ENCODE results near the gene ANKRD50.

The ANKRD50 gene

DNA sequence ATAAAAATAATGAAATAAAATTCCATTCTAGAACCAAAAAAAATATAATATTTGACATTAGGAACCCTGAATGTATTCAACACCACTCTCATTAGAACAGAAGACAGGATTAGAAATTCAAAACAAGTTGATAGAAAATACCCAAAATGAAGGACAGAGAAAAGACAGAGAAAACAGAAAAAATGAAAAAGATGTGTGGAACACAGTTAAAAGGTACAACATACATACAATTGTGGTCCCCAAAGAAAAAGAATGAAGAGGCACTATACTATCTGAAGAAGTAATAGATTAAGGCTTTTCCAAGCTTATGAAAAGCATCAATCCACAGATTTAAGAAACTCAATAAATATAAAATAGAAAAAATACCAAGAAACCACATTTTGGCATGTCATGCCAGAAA is 16.4 kb downstream of the ANKRD50 start:
- H3K27me3 ChIP-seq (replicated peaks; ENCODE audit: insufficient read depth, low read length) = no peaks in the 10 kb centered on the region
- H3K27ac ChIP-seq (ENCODE audit: low read length) = no peak overlapping the region
- no peaks in the 10 kb centered on the region for H4K20me1 ChIP-seq (ENCODE audit: insufficient read depth, low read length)
- no peaks in the 10 kb centered on the region for H3K4me1 ChIP-seq (ENCODE audit: low read length)
- no peak overlapping the region for H3K4me2 ChIP-seq (ENCODE audit: low read depth, low read length)
- no peak overlapping the region for H3K9ac ChIP-seq (ENCODE audit: low read length)
- H3F3A ChIP-seq (ENCODE audit: insufficient read depth, low read length) = no peaks in the 10 kb centered on the region
- TF ChIP-seq EZH2 (optimal IDR thresholded peaks at IDR 0.05; ENCODE audit: low read depth, low read length) (no peak), EZH2phosphoT487 (IDR thresholded peaks at IDR 0.05; ENCODE audit: low read length) (no peak), CTCF (IDR thresholded peaks at IDR 0.05; ENCODE audit: low read length) (no peak)
- H3K9me2 ChIP-seq (replicated peaks; ENCODE audit: insufficient read depth, low read length) = no peaks in the 10 kb centered on the region
- H3K36me3 ChIP-seq (replicated peaks; ENCODE audit: insufficient read depth, low read length) = no peaks in the 10 kb centered on the region
- 0 out of 2 replicates have a peak, but pooled peaks cover 3% of the 10 kb centered on the region for H3K79me2 ChIP-seq (ENCODE audit: low read length)
- H2AFZ ChIP-seq (ENCODE audit: low read length) = no peak overlapping the region
- no peak for DNase-seq
- no peak overlapping the region for H3K4me3 ChIP-seq (ENCODE audit: low read length)
- H3K9me3 ChIP-seq (replicated peaks; ENCODE audit: insufficient read depth, low read length) = no peaks in the 10 kb centered on the region

DNA sequence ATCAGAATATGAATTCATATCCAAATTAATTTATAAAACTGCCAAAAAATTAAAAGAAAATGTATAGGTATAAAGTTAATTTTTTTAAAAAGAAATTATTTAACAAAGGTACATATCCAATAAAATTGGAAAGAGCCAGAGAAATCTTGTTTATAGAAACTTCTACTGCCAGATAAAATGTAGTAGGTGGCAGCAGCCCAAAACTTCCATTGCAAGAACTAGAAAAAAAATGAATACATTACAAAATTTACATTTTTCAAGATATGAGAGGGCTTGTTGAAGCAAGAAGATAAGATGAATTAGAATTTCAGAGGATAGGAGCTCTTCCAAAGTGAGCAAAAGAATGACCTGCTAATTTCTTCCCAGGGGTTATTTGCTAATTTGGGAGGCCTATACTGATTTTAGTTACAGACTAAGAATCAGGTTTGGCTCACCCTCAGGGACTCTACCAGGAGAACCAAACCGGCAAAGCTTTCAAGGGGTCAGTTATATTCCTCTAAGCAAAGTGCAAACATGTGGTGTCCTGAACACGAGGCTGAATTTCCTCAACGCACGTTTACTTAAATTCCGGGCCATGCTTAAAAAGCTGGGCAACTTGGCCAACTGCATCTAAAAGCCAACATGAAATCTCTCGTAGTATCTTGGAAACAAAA is 17.5 kb downstream of the ANKRD50 start:
- no peaks in the 10 kb centered on the region for H3K4me1 ChIP-seq (ENCODE audit: low read length)
- DNase-seq = no peak
- TF ChIP-seq CTCF (IDR thresholded peaks at IDR 0.05; ENCODE audit: low read length) (no peak), EZH2 (optimal IDR thresholded peaks at IDR 0.05; ENCODE audit: low read depth, low read length) (no peak), EZH2phosphoT487 (IDR thresholded peaks at IDR 0.05; ENCODE audit: low read length) (no peak)
- no peak overlapping the region for H3K4me2 ChIP-seq (ENCODE audit: low read depth, low read length)
- no peak overlapping the region for H2AFZ ChIP-seq (ENCODE audit: low read length)
- no peaks in the 10 kb centered on the region for H3K36me3 ChIP-seq (replicated peaks; ENCODE audit: insufficient read depth, low read length)
- H3K9me3 ChIP-seq (replicated peaks; ENCODE audit: insufficient read depth, low read length) = no peaks in the 10 kb centered on the region
- H4K20me1 ChIP-seq (ENCODE audit: insufficient read depth, low read length) = no peaks in the 10 kb centered on the region
- H3K9me2 ChIP-seq (replicated peaks; ENCODE audit: insufficient read depth, low read length) = no peaks in the 10 kb centered on the region
- H3K27ac ChIP-seq (ENCODE audit: low read length) = no peak overlapping the region
- 0 out of 2 replicates have a peak, but pooled peaks cover 3% of the 10 kb centered on the region for H3K79me2 ChIP-seq (ENCODE audit: low read length)
- H3F3A ChIP-seq (ENCODE audit: insufficient read depth, low read length) = no peaks in the 10 kb centered on the region
- H3K4me3 ChIP-seq (ENCODE audit: low read length) = no peak overlapping the region
- H3K9ac ChIP-seq (ENCODE audit: low read length) = no peak overlapping the region
- H3K27me3 ChIP-seq (replicated peaks; ENCODE audit: insufficient read depth, low read length) = no peaks in the 10 kb centered on the region

DNA sequence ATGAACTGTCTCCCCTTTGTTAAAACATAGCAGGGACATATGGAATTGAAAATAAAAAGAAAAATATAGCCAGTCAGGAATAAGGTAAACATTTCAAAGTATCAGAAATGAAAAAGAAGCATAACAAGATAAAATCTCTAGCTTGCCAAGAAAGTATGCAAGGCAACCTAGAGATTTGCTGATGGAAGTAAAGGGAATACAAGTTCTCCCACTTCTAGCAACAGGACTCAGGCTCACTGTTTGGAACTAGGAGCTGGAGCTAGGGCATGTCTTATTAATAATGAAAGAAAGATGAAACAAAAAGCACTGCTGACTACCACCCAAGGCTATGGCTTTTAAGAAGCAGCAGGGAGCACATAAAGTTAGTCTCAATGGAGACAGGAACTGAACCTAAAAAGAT is 18.2 kb downstream of the ANKRD50 start:
- Histone ChIP-seq H3K9me3 (replicated peaks; ENCODE audit: insufficient read depth, low read length) (no peaks in the 10 kb centered on the region), H3K4me2 (ENCODE audit: low read depth, low read length) (no peak overlapping the region), H3K4me1 (ENCODE audit: low read length) (no peaks in the 10 kb centered on the region), H3F3A (ENCODE audit: insufficient read depth, low read length) (no peaks in the 10 kb centered on the region), H3K9me2 (replicated peaks; ENCODE audit: insufficient read depth, low read length) (no peaks in the 10 kb centered on the region), H3K36me3 (replicated peaks; ENCODE audit: insufficient read depth, low read length) (no peaks in the 10 kb centered on the region), H3K79me2 (ENCODE audit: low read length) (0 out of 2 replicates have a peak, but pooled peaks cover 3% of the 10 kb centered on the region), H4K20me1 (ENCODE audit: insufficient read depth, low read length) (no peaks in the 10 kb centered on the region), H3K4me3 (ENCODE audit: low read length) (no peak overlapping the region), H3K27me3 (replicated peaks; ENCODE audit: insufficient read depth, low read length) (no peaks in the 10 kb centered on the region), H3K9ac (ENCODE audit: low read length) (no peak overlapping the region), H2AFZ (ENCODE audit: low read length) (no peak overlapping the region), H3K27ac (ENCODE audit: low read length) (no peak overlapping the region)
- no peak for TF ChIP-seq CTCF (IDR thresholded peaks at IDR 0.05; ENCODE audit: low read length)
- no peak for TF ChIP-seq EZH2 (optimal IDR thresholded peaks at IDR 0.05; ENCODE audit: low read depth, low read length)
- TF ChIP-seq EZH2phosphoT487 (IDR thresholded peaks at IDR 0.05; ENCODE audit: low read length) = no peak
- no peak for DNase-seq
